Embryonic facial prominence (tissue), 1 donor: ENCODE measurements around the gene AKR7A2.

ENCODE experiments used
- DNase-seq: peaks from one replicate; pipeline ENCODE4 v3.0.0-alpha.2; 2016; ENCODE audit errors: extremely low spot score

The AKR7A2 gene

DNA sequence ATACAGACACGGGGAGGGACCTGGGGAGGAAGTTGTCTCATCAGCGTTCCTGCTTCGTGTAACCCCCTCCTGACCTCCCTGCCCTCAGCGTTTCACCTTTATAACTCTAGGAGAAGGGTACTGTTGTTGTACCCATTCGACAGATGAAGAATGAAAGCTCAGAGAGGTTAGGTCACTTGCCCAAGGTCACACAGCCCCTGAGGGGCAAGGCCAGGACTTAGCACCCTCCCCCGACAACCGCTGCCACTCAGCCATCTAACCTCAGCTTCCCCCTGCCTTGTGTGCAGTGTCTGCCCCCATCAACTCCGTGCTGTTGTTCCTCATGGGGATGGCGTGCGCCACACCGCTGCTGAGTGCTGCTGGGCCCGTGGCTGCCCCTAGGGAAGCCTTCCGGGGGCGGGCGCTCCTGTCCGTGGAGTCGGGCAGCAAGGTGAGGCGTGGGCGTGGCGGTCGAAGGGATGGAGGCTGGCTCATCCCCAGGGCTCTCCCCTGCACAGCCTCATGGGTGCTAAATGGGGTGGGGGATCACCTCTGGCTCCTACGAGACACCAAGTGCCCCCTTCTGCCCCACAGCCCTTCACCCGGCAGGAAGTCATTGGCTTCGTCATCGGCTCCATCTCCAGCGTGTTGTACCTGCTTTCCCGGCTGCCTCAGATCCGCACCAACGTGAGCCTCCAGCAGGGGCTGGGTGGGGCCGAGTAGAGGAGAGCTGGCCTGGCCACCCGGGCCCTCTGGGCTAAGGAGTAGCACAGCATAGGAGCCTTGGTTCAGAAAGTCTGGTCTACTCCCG lies 14.2 kb upstream of the AKR7A2 start:
- no peak for DNase-seq

- no peak for DNase-seq
Measured at GRCh38 chr1:19325368-19325957, 13.5 kb upstream of the AKR7A2 start.

- DNase-seq: no peak
Measured at GRCh38 chr1:19324665-19324990, 12.7 kb upstream of the AKR7A2 start.

DNA sequence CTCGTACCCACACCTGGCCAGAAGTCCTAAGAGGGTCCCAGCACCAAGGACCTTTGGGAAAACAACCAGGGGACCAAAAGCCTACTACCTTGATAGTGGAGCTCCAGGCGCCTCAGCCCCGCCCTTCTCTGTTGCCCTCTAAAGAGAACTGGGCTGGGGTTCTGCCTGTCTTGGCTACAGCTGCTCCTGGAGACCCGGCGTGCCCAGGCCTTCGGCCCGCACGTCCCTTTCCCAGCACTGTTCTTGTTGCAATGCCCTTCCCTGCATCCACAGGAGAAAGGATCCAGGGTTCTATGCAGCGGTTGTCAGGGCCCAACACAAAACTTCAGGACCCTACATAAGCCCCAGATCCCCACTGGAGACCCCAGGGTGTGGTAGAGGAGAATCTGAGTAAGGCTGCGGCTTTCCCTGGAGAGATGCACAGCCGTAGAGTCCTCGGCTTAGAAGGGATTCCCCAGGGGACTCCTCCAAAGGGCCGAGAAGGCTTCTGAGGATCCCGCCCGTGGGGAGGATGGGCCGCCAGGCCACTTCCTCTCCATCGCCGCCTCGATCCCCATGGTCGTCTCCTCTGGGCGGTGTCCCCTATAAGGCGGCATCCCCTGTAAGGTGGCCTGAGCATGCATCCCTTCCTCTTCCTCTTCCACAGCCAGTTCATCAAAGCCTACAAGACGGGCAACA lies 12.2 kb upstream of the AKR7A2 start:
- no peak for DNase-seq

- no peak for DNase-seq
Measured at GRCh38 chr1:19322481-19322880, 10.5 kb upstream of the AKR7A2 start.

DNA sequence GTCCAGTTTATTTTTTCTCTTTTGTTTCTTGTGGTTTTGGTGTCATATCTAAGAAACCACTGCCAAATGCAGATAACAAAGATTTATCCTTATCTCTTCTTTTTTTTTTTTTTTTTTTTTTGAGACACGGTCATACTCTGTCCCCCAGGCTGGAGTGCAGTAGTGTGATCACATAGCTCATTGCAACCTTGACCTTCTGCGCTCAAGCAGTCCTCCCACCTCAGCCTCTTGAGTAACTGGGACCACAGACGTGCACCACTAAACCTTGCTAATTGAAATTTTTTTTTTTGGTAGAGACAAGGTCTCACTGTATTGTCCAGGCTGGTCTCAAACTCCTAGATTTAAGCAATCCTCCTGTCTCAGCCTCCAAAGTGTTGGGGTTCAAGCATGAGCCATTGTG lies 9.1 kb upstream of the AKR7A2 start:
- no peak for DNase-seq

DNA sequence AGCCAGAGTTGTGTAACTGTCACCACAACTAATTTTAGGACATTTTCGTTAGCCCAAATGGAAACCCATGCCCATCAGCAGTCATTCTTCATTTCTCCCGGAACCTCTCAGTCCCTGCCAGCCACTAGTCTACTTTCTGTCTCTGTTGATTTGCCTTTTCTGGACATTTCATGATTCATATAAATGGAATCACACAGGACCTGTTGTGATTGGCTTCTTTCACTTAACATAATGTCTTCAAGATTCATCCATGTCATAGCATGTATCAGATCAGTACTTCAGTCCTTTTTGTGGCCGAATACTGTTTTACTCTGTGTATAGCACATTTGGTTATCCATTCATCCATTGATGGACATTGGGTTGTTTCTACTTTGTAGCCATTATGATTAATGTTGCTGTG lies 7.3 kb upstream of the AKR7A2 start:
- DNase-seq: no peak

DNA sequence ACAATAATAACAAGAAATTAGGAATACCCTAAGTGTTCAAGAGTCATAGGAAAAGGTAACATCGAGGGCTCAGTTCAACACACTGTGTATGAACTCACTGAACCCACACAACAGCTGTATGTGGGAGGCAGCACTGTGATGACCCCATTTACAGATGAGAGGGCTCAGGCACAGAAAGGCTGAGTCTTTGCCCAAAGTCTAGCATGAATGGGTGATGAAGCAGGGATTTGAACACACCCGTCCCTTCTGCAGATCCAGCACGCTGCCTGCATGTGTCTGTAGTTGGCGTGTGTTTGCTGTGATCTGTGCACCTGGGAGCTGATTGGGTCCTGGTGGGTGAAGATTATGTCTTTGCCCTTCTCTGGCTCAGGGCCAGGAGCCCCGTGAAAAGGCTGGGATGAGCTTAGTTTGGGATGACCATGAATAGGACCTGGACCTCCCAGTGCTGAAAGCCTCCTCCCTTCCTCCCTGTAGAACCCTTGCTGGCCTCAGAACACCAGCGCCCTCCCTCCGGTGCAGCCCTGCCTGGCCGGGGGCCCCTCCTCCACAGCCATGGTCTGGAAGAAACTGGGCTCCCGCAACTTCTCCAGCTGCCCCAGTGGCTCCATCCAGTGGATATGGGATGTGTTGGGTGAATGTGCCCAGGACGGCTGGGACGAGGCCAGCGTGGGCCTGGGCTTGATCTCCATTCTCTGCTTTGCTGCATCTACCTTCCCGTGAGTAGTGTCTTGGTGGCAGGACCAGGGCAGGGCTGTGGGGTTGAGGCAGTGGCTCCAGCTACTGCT lies 5.4 kb upstream of the AKR7A2 start:
- no peak for DNase-seq

GRCh38 chr1:19315378-19316198 lies 3.6 kb upstream of the AKR7A2 start:
- DNase-seq: no peak

GRCh38 chr1:19313961-19314882 lies 2.3 kb upstream of the AKR7A2 start:
- DNase-seq: no peak

- no peak for DNase-seq
Measured at GRCh38 chr1:19313636-19313959, 1.7 kb upstream of the AKR7A2 start.

- DNase-seq: no peak
Measured at GRCh38 chr1:19312782-19313635, 1.1 kb upstream of the AKR7A2 start.

GRCh38 chr1:19311503-19311930 lies 427 bp downstream of the AKR7A2 start:
- DNase-seq: no peak

- no peak for DNase-seq
Measured at GRCh38 chr1:19310720-19311502, 1.0 kb downstream of the AKR7A2 start.

GRCh38 chr1:19310061-19310460 lies 1.9 kb downstream of the AKR7A2 start:
- DNase-seq: no peak

GRCh38 chr1:19309123-19309813 lies 2.7 kb downstream of the AKR7A2 start:
- DNase-seq: no peak

DNA sequence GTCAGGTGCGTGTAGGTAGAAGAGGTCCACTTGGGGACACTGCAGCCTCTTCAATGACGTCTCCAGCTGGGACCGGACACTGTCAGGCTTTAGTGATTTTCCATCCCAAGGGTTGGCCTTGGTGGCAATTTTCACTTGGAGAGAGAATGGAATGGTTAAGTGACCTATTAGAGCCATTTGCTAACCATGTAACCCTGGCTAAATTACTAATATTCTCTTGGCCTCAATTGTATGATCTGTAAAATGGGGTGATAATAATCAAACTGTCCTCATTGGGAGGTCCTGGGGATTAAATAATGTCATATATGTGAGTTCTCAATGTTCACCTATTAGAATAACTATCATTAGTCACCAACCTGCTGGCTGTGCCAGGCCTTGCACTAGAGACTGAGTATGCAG lies 3.4 kb downstream of the AKR7A2 start:
- DNase-seq: no peak
